HG03060 (cell line): Measurements from ENCODE around the gene TERC.

ENCODE experiments used
- ATAC-seq: cut with Tn5 transposase; IDR thresholded peaks from one replicate; pipeline ENCODE4 v1.9.1; 2021; ENCODE audit warnings: low read depth, moderate number of reproducible peaks; ENCODE audit not compliant: unreplicated experiment

The TERC gene

GRCh38 chr3:169764882-169765612 lies at the start of gene TERC:
Gene TERC, minus strand, starts transcription at chr3:169765060.
- ATAC-seq = peak; percentile 47

- ATAC-seq = peak; percentile 88
Observed at GRCh38 chr3:169813757-169814517, 49.1 kb upstream of the TERC start.

DNA sequence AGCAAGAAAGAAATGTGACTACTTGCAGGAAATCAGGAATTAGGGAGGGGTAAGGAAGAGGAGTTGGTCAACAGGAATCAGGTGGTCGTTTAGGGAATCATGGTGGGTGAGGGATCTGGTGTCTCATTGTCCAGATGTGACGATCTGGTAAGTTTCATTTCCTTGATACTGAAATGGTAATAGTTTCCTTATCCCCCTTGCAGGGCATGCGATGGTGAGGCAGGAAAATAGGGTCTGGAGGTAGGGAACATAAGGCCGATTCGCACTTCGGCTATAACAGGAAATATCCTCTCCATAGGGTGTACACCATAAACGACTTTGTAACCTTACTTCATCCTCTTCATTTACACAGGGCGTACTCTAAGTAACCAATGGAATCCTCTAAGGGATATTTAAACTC lies 48.4 kb upstream of the TERC start:
- no peak for ATAC-seq

DNA sequence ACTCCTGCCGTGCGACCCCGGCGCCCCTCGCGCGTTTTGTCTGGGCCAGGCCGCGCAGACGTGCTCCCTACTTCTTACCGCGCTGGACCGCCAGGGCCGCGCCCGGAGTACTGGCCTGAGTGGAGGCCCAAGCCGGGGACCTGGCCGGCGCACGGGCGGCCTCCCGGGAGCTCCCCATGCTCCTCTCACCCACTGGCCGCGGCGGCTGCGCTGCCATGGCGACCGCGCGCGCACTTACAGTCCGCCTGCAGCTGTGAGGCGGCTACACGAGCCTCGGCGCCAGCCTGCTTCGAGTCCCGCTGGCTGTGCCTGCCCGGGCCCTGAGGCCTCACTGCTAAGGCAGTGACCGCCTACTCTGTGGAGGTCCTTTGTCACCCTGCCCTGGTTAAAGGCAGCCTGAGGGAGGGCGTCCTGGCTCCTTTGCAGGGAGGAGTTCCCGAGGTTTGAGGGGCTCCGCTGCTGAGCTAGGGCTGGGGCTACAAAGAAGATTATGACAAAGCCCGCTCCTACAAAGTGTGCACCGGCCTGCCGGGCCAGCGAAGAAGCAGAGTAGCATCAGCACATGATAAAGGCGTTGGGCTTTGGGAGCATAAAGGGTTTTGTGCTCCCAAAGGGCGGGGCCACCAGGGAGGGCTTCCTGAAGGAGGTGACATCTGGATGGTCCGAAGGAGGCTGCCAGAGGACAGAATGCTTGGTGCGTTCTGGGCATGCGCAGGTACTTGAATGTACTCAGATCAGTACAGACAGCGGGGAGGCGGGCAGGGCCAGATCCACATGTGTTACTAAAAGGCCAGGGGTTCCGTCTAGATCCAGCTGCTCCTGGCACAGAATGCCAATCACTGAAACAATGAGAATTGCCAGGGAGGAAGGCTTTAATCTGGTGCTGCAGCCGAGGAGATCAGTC lies 47.7 kb upstream of the TERC start, which contains the start of the genes LRRC34 and LRRIQ4:
LRRC34 (minus strand) TSS at position 573 of the 904 bp plus-strand sequence; CDS start at position 217, 356 bp downstream.
LRRIQ4 (plus strand) TSS at position 539 of the 904 bp plus-strand sequence. CDS start 9,052 bp downstream, outside the sequence.
- ATAC-seq = peak; percentile 51

DNA sequence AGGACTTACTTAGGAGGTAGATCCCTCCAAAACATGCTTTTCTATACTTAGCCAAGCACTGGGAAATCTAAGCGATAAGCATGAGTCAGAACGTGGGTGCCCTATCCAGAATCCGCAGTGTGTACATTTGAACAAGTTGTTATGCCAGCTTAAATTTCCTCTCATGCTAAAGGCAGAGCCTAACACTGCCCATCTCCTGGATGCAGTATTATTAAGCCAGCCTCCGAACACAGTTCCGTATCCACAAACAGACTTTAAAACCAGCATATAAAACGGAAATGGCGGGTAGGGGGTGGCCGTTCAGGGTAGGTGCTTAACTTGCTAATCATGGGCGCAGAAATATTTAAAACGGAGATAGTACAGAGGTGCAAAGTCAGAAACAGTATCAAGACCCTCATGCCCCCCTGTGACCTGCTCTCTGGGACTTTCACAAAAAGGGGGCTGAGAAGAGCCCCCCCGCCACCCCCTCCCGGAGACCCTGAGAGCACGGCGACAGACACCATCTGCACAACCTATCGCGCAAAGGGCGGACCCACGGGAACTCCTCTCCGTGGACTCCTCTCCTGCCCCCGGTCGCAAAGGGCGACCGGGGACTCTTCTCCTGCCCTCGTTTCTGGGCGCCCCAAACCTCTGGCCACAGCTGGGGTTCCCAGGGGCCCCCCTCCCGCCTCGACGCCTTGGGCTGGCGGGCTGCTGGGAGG lies 46.9 kb upstream of the TERC start:
- no peak for ATAC-seq

- no peak for ATAC-seq
Observed at GRCh38 chr3:169809230-169809795, 44.5 kb upstream of the TERC start.

DNA sequence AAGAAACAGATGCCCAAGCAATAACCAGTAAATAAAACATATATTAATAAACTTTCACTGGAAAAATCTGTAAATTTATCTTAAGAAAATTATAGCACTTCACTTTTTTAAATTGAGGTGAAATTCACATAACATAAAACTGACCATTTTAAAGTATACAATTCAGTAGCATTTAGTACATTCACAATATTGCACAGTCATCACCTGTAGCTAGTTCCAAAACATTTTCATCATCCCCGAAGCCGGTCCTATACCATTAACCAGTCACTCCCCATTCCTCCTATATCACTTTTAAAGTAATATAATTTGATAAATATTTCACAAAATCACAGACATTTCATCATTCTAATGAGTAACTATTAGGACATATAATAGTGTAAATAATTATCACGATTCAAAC lies 39.8 kb upstream of the TERC start:
- ATAC-seq = no peak

GRCh38 chr3:169792359-169792758 lies 27.5 kb upstream of the TERC start:
- no peak for ATAC-seq

- ATAC-seq = no peak
Observed at GRCh38 chr3:169790687-169791429, 26.0 kb upstream of the TERC start.

GRCh38 chr3:169790219-169790618 lies 25.4 kb upstream of the TERC start:
- no peak for ATAC-seq

GRCh38 chr3:169787791-169788190 lies 22.9 kb upstream of the TERC start:
- ATAC-seq = no peak

- no peak for ATAC-seq
Observed at GRCh38 chr3:169787120-169787519, 22.3 kb upstream of the TERC start.

- no peak for ATAC-seq
Observed at GRCh38 chr3:169781209-169781855, 16.5 kb upstream of the TERC start.

DNA sequence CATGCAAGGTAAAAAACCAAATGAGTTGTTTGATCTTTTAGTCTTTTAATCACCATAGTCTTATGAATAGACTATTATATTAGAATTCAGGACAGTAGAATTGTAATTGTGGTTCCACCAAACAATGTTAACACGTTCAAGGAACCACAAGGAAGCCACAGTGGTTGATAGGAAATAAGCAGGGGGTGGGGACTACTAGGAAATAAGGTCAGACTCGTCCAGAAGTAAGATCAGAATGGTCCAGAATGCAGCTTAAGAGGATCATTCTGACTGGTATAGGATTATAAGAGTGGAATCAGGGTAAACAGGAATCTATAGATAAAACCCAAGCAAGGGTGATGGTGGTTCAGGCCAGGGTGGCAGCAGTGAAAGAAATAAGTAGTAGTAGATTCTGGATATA lies 15.9 kb upstream of the TERC start:
- no peak for ATAC-seq

DNA sequence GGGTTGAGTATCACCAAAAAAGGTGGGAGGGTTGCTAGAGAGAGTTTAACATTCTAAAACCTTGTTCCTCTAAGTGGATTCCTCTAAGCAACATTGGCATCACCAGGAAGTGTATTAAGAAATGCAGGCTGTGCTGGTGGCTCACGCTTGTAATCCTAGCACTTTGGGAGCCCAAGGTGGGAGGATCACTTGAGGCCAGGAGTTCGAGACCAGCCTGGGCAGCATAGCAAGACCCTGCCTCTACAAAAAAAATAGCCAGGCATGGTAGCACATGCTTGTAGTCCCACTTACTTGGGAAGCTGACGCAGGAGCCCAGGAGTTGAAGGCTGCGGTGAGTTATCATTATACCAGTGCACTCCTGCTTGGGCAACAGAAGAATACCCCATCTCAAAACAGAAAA lies 13.0 kb upstream of the TERC start:
- ATAC-seq = no peak

DNA sequence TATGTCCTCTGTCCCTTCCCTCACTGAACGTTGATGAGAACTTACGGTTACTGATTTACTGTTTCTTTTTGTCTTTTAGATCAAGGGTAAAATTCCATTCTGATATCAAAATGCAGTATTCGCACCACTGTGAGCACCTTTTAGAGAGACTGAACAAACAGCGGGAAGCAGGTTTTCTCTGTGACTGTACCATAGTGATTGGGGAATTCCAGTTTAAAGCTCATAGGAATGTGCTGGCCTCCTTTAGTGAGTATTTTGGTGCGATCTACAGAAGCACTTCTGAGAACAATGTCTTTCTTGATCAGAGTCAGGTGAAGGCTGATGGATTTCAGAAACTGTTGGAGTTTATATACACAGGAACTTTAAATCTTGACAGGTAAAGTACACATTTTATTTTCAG lies 9.3 kb upstream of the TERC start:
- no peak for ATAC-seq

DNA sequence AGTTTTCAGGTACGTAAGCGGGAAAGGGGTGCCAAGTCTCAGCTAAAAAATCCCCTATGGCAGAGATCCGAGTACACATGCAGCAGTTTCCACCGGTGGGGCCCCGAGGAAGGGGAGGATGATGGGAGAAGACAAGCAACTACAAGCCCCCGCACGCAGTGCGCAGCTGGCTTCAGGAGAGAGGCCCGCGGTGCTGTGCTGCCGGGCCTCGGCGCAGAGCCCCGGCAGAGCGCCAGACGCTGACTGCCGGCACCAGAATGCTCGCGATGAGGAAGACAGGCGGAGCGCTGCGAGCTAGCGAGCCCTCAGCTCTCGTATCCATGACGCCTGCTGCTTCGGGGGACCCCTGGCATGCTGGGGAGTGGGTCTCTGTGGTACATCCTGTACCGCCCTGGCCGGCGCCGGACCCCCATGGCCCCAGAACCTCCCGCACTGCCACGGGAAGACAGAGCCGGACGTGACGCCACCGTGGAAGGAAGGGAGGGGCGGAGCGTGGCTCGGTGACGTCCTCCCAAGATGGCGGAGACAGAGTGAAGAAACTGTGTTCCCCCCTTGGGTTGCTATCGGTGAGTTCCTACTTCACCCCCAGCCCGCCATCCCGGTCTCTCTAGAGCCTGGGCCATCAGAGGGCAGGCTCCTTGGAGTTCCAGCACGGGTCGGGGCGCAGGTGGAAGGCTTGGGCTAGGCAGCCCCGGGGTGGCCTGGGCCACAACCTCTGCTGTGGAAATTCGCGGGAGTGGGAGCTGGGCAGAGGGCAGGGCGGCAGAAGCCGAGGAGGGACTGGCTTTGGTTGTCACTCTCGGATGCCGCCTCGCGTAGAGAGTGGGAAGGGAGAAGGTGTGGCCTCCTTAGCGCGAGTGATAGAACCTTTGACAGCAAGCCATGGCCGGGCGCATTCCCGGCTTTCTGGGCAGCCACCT lies 8.3 kb upstream of the TERC start, which contains the start of gene MYNN:
MYNN (plus strand) TSS at position 500 of the 920 bp plus-strand sequence. CDS start 900 bp downstream, outside the sequence.
- peak; percentile 63 for ATAC-seq
